Liver (tissue), 3 donors: ENCODE measurements around the gene COA1.
"Not testable (repeated sequence)": the region's sequence is repeated elsewhere in the genome, so short reads cannot be mapped to it uniquely, and the experiment has no call there.

Experiments used
- CTCF ChIP-seq: fragments of 150-350 bp; IDR thresholded peaks from 2 replicates; pipeline ENCODE4 v1.5.1; 2017; ENCODE audit warnings: improper control_type of control experiment, low read depth, low read length; ENCODE audit not compliant: missing input control
- GABPA ChIP-seq, 2 donors: IDR thresholded peaks in 1 of 2; conservative IDR thresholded peaks in 1 of 2; 2 replicates each; pipeline ENCODE4 v1.6.1; 2016; ENCODE audit warnings: antibody characterized with exemption in 2 of 2, mild to moderate bottlenecking in 1 of 2, moderate library complexity in 1 of 2
- HNF4A ChIP-seq, 2 donors: conservative IDR thresholded peaks; 2 replicates each; pipeline ENCODE4 v1.6.1; 2016; ENCODE audit warnings: antibody characterized with exemption in 2 of 2, mild to moderate bottlenecking in 2 of 2
- RAD21 ChIP-seq, 2 donors: IDR thresholded peaks; 2 replicates each; pipeline ENCODE4 v1.6.1; 2016; ENCODE audit warnings: antibody characterized with exemption in 2 of 2, mild to moderate bottlenecking in 2 of 2
- YY1 ChIP-seq: IDR thresholded peaks from 2 replicates; pipeline ENCODE4 v1.6.1; 2016; ENCODE audit warnings: antibody characterized with exemption, mild to moderate bottlenecking
- TF ChIP-seq, protein P1 (sequence below): IDR thresholded peaks from 2 replicates; pipeline ENCODE4 v1.6.1; 2016; ENCODE audit warnings: antibody characterized with exemption
- TF ChIP-seq, protein P2 (sequence below): IDR thresholded peaks from 2 replicates; pipeline ENCODE4 v1.6.1; 2016; ENCODE audit warnings: antibody characterized with exemption
- donor health status: healthy.
- donor health status: healthy.

DNA sequence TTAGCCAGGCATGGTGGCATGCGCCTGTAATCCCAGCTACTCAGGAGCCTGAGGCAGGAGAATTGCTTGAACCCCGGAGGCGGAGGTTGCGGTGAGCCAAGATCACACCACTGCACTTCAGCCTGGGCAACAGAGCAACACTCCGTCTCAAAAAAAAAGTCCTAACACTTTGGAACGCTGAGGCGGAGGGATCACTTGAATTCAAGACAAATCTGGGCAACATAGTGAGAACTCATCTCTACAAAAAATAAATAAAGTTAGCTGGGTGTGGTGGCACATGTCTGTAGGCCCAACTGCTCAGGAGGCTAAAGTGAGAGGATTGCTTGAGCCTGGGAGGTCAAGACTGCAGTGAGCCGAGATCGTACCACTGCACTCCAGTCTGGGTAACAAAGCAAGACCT lies 21.3 kb downstream of the COA1 start:
- not testable (repeated sequence) for TF ChIP-seq CTCF; HNF4A (conservative IDR thresholded peaks at IDR 0.05); GABPA (IDR thresholded peaks at IDR 0.05 in 1 of 2, conservative IDR thresholded peaks at IDR 0.05 in 1 of 2); YY1; RAD21 (IDR thresholded peaks at IDR 0.05)
- TF ChIP-seq, protein P1, sequence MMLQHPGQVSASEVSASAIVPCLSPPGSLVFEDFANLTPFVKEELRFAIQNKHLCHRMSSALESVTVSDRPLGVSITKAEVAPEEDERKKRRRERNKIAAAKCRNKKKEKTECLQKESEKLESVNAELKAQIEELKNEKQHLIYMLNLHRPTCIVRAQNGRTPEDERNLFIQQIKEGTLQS: not testable (repeated sequence)
- TF ChIP-seq, protein P2, sequence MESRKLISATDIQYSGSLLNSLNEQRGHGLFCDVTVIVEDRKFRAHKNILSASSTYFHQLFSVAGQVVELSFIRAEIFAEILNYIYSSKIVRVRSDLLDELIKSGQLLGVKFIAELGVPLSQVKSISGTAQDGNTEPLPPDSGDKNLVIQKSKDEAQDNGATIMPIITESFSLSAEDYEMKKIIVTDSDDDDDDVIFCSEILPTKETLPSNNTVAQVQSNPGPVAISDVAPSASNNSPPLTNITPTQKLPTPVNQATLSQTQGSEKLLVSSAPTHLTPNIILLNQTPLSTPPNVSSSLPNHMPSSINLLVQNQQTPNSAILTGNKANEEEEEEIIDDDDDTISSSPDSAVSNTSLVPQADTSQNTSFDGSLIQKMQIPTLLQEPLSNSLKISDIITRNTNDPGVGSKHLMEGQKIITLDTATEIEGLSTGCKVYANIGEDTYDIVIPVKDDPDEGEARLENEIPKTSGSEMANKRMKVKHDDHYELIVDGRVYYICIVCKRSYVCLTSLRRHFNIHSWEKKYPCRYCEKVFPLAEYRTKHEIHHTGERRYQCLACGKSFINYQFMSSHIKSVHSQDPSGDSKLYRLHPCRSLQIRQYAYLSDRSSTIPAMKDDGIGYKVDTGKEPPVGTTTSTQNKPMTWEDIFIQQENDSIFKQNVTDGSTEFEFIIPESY: not testable (repeated sequence)
